Airway epithelial cell (primary cell): Measurements from ENCODE around the gene NAA16. TPM values are rescaled to one million over a fixed set of nuclear protein-coding genes. Genes with fewer than 3 reads are reported as not detected.

Experiments
- total RNA-seq: library from RNA; depleted of rRNA; stranded (reverse); fragments of >200 nt; gene quantifications from 2 replicates; pipeline ENCODE4 v1.2.3, GENCODE V29; 2015

NAA16 gene
- 3.9 and 7.9 TPM in 2 replicates for total RNA-seq

DNA sequence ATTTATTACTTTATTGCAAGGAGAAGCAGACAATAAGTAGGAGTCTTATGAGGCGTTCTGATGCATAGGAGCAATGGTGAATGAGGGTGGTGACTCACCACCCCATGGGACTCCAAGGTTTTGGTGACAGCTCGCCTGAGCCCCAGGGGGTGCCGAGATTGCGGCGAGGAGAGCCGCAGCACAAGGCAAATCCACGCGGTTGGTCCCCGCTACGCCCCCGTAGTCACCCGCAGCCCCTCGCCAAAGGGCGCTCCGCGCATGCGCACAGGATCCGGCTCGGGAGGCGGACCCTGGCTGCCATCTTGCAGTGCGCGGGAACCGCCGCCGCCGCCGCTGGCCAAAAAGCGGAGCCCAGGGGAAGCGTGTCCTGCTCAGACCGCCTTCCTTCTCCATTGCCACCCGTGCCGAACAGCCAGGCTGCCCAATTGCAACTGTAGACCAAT, at the start of gene NAA16:
Gene NAA16 (plus strand): TSS at position 305 of the 443 bp plus-strand sequence. CDS start 262 bp downstream, outside the sequence.

DNA sequence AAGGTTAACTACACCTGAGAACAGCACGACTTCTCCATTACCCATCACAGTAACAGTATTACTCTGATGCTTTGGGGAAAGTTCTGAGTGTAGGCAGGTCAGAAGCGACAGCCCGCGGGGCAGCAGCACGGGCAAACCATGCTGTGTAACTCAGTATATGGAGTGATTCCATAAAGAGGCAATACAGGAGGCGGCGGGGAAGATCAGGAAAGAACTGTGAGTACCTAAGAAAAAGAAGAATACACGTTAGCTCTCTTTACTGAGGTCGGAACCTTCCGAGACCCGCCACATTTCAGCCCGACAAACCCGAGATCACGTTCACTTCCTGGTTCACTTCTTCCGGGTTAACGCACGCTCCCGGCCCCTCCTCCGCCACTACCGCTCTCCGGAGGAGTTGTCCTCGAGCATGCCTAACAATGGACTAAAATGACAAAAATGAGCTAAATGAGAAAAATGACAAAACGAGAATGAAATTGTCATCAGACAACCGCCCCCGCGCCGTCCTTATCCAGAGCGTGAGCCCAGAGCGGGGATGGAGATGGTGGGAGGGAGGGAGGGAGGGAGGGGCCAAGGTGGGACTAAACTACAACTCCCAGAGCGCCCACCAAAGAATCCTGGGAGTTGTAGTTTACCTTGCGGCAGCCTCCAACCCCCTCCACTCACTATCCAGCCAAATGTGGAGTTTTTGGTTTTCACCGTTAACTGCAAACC, 47.7 kb upstream of the NAA16 start, which contains the start of gene MTRF1:
Gene MTRF1 (minus strand): TSS at position 316 of the 711 bp plus-strand sequence. CDS start 2,669 bp downstream, outside the sequence.

Other genes with a start within 250 kb of the NAA16 start
- 6.2 and 7.4 TPM in 2 replicates for gene WBP4, start 249.8 kb upstream of the NAA16 start, total RNA-seq
- gene KBTBD6, start 178.5 kb upstream of the NAA16 start, total RNA-seq: 4.8 and 8.9 TPM in 2 replicates
- gene KBTBD7, start 116.7 kb upstream of the NAA16 start, total RNA-seq: 2.9 and 5.3 TPM in 2 replicates
- gene MTRF1, start 47.7 kb upstream of the NAA16 start, total RNA-seq: 4.2 and 7.8 TPM in 2 replicates
- gene RGCC, start 146.3 kb downstream of the NAA16 start, total RNA-seq: 12.1 and 16.1 TPM in 2 replicates